ENCODE data around the gene JUP.

GRCh38 chr17:41734949-41735313 lies 51.6 kb downstream of the JUP start:
- no peak for TF ChIP-seq POLR2A (IDR thresholded peaks at IDR 0.05; ENCODE audit: low read depth, low read length)
- no peak for TF ChIP-seq POLR2AphosphoS5 (IDR thresholded peaks at IDR 0.05; ENCODE audit: low read length)
- TF ChIP-seq CEBPZ (IDR thresholded peaks at IDR 0.05; ENCODE audit: low read depth, low read length) = no peak
- TF ChIP-seq HDGF (IDR thresholded peaks at IDR 0.05) = no peak
- no peak for TF ChIP-seq EP300 (IDR thresholded peaks at IDR 0.05; ENCODE audit: borderline replicate concordance in 1 of 2, control insufficient read depth in 1 of 2, low read depth in 2 of 2, low read length in 2 of 2)

Data from GM12878 (cell line).